Transverse colon (tissue), 4 donors: ENCODE measurements around the gene CREBBP.

Experiments used
- EP300 ChIP-seq: sonication (generic); formaldehyde crosslinking; IDR thresholded peaks from one replicate; pipeline ENCODE4 v1.6.1; 2017; ENCODE audit warnings: antibody characterized with exemption, low read depth
- POLR2A ChIP-seq: fragments of 450-650 bp; IDR thresholded peaks from one replicate; pipeline ENCODE4 v1.6.1; 2016; ENCODE audit warnings: antibody characterized with exemption, mild to moderate bottlenecking, moderate library complexity
- POLR2AphosphoS5 ChIP-seq, 3 donors: sonication (generic); formaldehyde crosslinking; IDR thresholded peaks; one replicate each; pipeline ENCODE4 v1.6.1; 2016; ENCODE audit warnings: antibody characterized with exemption in 3 of 3
- TF ChIP-seq, protein P1 (sequence below), 5 experiments: fragments of 200-600 bp in 3 of 5; fragments of 450-650 bp in 2 of 5; sonication (generic) in 3 of 5; IDR thresholded peaks; 1 replicate in 2 of 5; 2 replicates in 3 of 5; pipeline ENCODE4 v1.5.1; 2016 to 2017; ENCODE audit warnings: antibody characterized with exemption in 5 of 5, inconsistent platforms in 3 of 5, mild to moderate bottlenecking in 2 of 5, moderate library complexity in 1 of 5

DNA sequence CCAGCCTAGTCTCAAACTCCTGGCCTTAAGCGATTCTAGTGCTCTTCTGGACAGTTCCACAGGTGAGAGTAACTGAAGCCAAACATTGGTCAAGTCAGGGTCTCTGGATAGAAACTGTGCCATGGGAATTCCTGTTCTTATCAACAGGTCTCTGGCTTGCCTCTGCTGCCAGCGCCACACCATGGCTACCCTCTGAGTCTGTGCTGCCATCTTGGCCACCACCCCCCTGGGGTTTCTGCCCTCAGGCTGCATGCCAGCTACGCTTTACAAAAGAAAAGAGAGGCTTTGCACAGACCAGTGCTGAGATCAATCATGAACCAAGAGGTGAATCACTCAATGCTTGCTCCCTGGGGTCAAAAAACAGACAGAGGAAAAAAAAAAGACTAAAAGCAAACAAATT is 24.4 kb upstream of the CREBBP start:
- TF ChIP-seq POLR2A (no peak), POLR2AphosphoS5 (IDR thresholded peaks at IDR 0.05) (no peak), EP300 (no peak)
- TF ChIP-seq, protein P1, sequence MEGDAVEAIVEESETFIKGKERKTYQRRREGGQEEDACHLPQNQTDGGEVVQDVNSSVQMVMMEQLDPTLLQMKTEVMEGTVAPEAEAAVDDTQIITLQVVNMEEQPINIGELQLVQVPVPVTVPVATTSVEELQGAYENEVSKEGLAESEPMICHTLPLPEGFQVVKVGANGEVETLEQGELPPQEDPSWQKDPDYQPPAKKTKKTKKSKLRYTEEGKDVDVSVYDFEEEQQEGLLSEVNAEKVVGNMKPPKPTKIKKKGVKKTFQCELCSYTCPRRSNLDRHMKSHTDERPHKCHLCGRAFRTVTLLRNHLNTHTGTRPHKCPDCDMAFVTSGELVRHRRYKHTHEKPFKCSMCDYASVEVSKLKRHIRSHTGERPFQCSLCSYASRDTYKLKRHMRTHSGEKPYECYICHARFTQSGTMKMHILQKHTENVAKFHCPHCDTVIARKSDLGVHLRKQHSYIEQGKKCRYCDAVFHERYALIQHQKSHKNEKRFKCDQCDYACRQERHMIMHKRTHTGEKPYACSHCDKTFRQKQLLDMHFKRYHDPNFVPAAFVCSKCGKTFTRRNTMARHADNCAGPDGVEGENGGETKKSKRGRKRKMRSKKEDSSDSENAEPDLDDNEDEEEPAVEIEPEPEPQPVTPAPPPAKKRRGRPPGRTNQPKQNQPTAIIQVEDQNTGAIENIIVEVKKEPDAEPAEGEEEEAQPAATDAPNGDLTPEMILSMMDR (IDR thresholded peaks at IDR 0.05): no peak
